OCI-LY1 (cell line): ENCODE measurements around the gene PCDHGC3.

Source experiments
- H2AFZ ChIP-seq: fragments of 200-600 bp; sonication (generic), shearing (Covaris generic); 2 replicates; pipeline ENCODE4 v1.6.0; 2014; ENCODE audit warnings: antibody characterized with exemption, mild to moderate bottlenecking, low read length
- H3F3A ChIP-seq: fragments of 200-600 bp; sonication (generic), shearing (Covaris generic); 2 replicates; pipeline ENCODE4 v1.6.0; 2014; ENCODE audit warnings: mild to moderate bottlenecking, antibody characterized with exemption, low read length, moderate library complexity; ENCODE audit not compliant: insufficient read depth
- H3K27ac ChIP-seq: fragments of 200-600 bp; sonication (generic); 2 replicates; pipeline ENCODE4 v1.5.1; 2014; ENCODE audit warnings: low read length, mixed run types, mild to moderate bottlenecking, low read depth; ENCODE audit not compliant: poor library complexity, severe bottlenecking
- H3K27me3 ChIP-seq: fragments of 200-600 bp; sonication (generic); 2 replicates; pipeline ENCODE4 v1.6.0; 2014; ENCODE audit warnings: antibody characterized with exemption, mild to moderate bottlenecking, low read length, moderate library complexity; ENCODE audit not compliant: insufficient read depth
- H3K36me3 ChIP-seq: fragments of 200-600 bp; sonication (generic); 2 replicates; pipeline ENCODE4 v1.6.1; 2014; ENCODE audit warnings: mild to moderate bottlenecking, antibody characterized with exemption, low read length, moderate library complexity, mixed read lengths; ENCODE audit not compliant: insufficient read depth
- H3K4me1 ChIP-seq: fragments of 200-600 bp; sonication (generic); 2 replicates; pipeline ENCODE4 v1.5.1; 2014; ENCODE audit warnings: mild to moderate bottlenecking, low read length, moderate library complexity; ENCODE audit not compliant: insufficient read depth, severe bottlenecking
- H3K4me2 ChIP-seq: fragments of 200-600 bp; sonication (generic), shearing (Covaris generic); 2 replicates; pipeline ENCODE4 v1.6.1; 2014; ENCODE audit warnings: low read length
- H3K4me3 ChIP-seq: fragments of 200-600 bp; sonication (generic); 2 replicates; pipeline ENCODE4 v1.5.1; 2014; ENCODE audit warnings: low read length, low read depth, mild to moderate bottlenecking, mixed read lengths; ENCODE audit not compliant: poor library complexity, severe bottlenecking
- H3K79me2 ChIP-seq: fragments of 200-600 bp; shearing (Covaris generic); 2 replicates; pipeline ENCODE4 v1.6.1; 2016; ENCODE audit warnings: mixed run types, low read length, mixed read lengths; ENCODE audit not compliant: insufficient read depth
- H3K9ac ChIP-seq: fragments of 200-600 bp; sonication (generic), shearing (Covaris generic); 2 replicates; pipeline ENCODE4 v1.6.1; 2014; ENCODE audit warnings: mild to moderate bottlenecking, low read length, mixed read lengths
- H3K9me2 ChIP-seq: fragments of 200-600 bp; sonication (generic), shearing (Covaris generic); 2 replicates; pipeline ENCODE4 v1.6.1; 2014; ENCODE audit warnings: low read depth, mild to moderate bottlenecking, low read length, mixed read lengths
- H3K9me3 ChIP-seq: fragments of 200-600 bp; shearing (Covaris generic); 2 replicates; pipeline ENCODE4 v1.6.1; 2014; ENCODE audit warnings: low read length, mixed read lengths
- H4K20me1 ChIP-seq: fragments of 200-600 bp; sonication (generic), shearing (Covaris generic); 2 replicates; pipeline ENCODE4 v1.6.0; 2016; ENCODE audit warnings: mild to moderate bottlenecking, low read length; ENCODE audit not compliant: insufficient read depth
- EZH2 ChIP-seq: fragments of 200-600 bp; sonication (generic), shearing (Covaris generic); IDR thresholded peaks from 2 replicates; pipeline ENCODE4 v1.8.0; 2017; ENCODE audit warnings: borderline replicate concordance, mixed run types, mild to moderate bottlenecking, antibody characterized with exemption, low read length, moderate library complexity, mixed read lengths
- TF ChIP-seq, protein P1 (sequence below): fragments of 200-600 bp; sonication (generic), shearing (Covaris generic); IDR thresholded peaks from 2 replicates; pipeline ENCODE4 v1.5.1; 2017; ENCODE audit warnings: mild to moderate bottlenecking, antibody characterized with exemption, low read length, moderate library complexity, mixed read lengths

The PCDHGC3 gene

GRCh38 chr5:141492168-141492885 is 16.6 kb downstream of the PCDHGC3 start:
- no peaks in the 10 kb centered on the region for H3F3A ChIP-seq
- H3K27me3 ChIP-seq: no peaks in the 10 kb centered on the region
- no peak overlapping the region for H3K27ac ChIP-seq
- H3K79me2 ChIP-seq: no peaks in the 10 kb centered on the region
- peak overlapping the region; percentile 34 for H3K4me3 ChIP-seq
- H3K9me3 ChIP-seq: no peaks in the 10 kb centered on the region
- H4K20me1 ChIP-seq: no peaks in the 10 kb centered on the region
- no peak for TF ChIP-seq EZH2
- TF ChIP-seq, protein P1, sequence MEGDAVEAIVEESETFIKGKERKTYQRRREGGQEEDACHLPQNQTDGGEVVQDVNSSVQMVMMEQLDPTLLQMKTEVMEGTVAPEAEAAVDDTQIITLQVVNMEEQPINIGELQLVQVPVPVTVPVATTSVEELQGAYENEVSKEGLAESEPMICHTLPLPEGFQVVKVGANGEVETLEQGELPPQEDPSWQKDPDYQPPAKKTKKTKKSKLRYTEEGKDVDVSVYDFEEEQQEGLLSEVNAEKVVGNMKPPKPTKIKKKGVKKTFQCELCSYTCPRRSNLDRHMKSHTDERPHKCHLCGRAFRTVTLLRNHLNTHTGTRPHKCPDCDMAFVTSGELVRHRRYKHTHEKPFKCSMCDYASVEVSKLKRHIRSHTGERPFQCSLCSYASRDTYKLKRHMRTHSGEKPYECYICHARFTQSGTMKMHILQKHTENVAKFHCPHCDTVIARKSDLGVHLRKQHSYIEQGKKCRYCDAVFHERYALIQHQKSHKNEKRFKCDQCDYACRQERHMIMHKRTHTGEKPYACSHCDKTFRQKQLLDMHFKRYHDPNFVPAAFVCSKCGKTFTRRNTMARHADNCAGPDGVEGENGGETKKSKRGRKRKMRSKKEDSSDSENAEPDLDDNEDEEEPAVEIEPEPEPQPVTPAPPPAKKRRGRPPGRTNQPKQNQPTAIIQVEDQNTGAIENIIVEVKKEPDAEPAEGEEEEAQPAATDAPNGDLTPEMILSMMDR: no peak
- no peaks in the 10 kb centered on the region for H3K36me3 ChIP-seq
- H3K9ac ChIP-seq: no peak overlapping the region
- H3K4me2 ChIP-seq: peak overlapping the region; percentile 23; the same call in 1 of the 2 replicates
- H3K4me1 ChIP-seq: no peaks in the 10 kb centered on the region
- no peak overlapping the region for H2AFZ ChIP-seq
- no peaks in the 10 kb centered on the region for H3K9me2 ChIP-seq

DNA sequence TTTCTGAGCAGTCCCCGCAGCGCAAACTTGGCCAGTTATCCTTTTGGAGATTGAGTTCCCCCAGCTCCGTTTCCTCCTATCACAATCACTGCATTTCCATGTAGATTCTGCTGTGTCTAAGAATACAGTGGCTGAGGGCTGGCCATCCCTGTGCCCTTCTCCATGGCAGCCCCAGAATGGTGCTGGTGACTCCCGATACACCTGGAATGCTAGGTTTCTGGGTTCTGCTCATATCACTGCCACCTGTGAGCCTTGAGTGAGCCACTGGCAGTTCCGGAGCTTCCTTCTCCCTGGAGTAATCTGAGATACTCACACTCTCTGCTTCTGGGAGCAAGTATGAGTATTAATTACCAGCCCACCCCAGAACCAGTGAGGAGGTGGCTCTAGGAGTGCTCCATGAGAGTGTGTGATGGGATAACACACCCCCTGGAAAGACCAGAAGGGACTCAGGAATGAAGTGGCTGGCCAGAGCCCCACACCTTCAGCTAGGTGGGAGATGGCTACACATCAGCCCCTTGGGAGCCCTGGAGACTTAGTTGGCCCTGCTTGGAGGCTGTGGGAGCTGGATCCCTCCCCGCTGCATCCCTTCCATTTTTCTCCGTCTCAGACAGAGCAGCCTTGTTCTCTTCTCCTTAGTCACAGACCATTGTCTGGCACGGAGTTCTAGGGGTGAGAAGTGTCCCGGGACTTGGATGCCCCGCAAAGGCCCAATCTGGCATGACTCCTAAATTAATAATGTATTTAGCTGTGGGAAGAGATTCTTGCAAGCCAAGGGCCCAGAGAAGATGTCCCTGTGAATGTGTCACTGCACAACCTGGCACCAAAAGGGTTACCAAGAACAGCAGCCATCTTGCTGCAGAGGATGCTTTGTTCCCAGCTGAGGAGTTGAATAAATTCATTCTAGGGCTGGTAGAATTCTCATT is 18.0 kb downstream of the PCDHGC3 start:
- Histone ChIP-seq H3K27ac (no peak overlapping the region), H3K9ac (no peak overlapping the region), H3K9me2 (no peaks in the 10 kb centered on the region), H3K27me3 (no peaks in the 10 kb centered on the region), H3K4me2 (no peak overlapping the region), H3F3A (no peaks in the 10 kb centered on the region), H4K20me1 (no peaks in the 10 kb centered on the region), H3K79me2 (no peaks in the 10 kb centered on the region), H3K4me1 (no peaks in the 10 kb centered on the region), H3K4me3 (no peak overlapping the region), H3K9me3 (no peaks in the 10 kb centered on the region), H2AFZ (no peak overlapping the region), H3K36me3 (no peaks in the 10 kb centered on the region)
- TF ChIP-seq, protein P1: no peak
- TF ChIP-seq EZH2: no peak

GRCh38 chr5:141494761-141495452 is 19.1 kb downstream of the PCDHGC3 start:
- no peak overlapping the region for H3K9ac ChIP-seq
- H3K27ac ChIP-seq: no peak overlapping the region
- no peaks in the 10 kb centered on the region for H3K27me3 ChIP-seq
- TF ChIP-seq, protein P1: no peak
- no peak for TF ChIP-seq EZH2
- no peaks in the 10 kb centered on the region for H4K20me1 ChIP-seq
- no peaks in the 10 kb centered on the region for H3K9me2 ChIP-seq
- H3K4me3 ChIP-seq: no peak overlapping the region
- no peaks in the 10 kb centered on the region for H3F3A ChIP-seq
- H3K4me2 ChIP-seq: no peak overlapping the region
- no peaks in the 10 kb centered on the region for H3K4me1 ChIP-seq
- no peak overlapping the region for H2AFZ ChIP-seq
- no peaks in the 10 kb centered on the region for H3K9me3 ChIP-seq
- no peaks in the 10 kb centered on the region for H3K36me3 ChIP-seq
- no peaks in the 10 kb centered on the region for H3K79me2 ChIP-seq
